Panc1 (cell line): ENCODE measurements around the gene SPSB3. TPM values are rescaled to one million over a fixed set of nuclear protein-coding genes. Genes with fewer than 3 reads are reported as not detected.

Experiments
- ATAC-seq: fragments of 200-7000 bp; cut with Tn5 transposase; 2 replicates; pipeline ENCODE4 v1.9.1; 2020; ENCODE audit warnings: mild to moderate bottlenecking, moderate library complexity
- BruUV-seq: library from RNA; stranded (reverse); fragments of 400-500 nt; replicated peaks from 2 replicates; lab custom pipeline; 2021; lab: Mats Ljungman, UMichigan
- CTCF ChIA-PET: fragments of 300-600 bp; sonication (Branson Sonifier 250); formaldehyde crosslinking; loops from one replicate; lab custom pipeline; 2022; ENCODE audit warnings: antibody characterized with exemption; lab: Charles Lee
- POLR2A ChIA-PET: fragments of 300-600 bp; sonication (Branson Sonifier 250); formaldehyde crosslinking; loops from one replicate; lab custom pipeline; 2022; ENCODE audit warnings: antibody characterized with exemption; lab: Charles Lee
- DNase-seq: peaks from one replicate; pipeline ENCODE4 v3.0.0-alpha.2; 2010; ENCODE audit warnings: low read depth, low spot score
- H3K27ac ChIP-seq: 2 replicates; pipeline ENCODE4 v1.5.1; 2011; ENCODE audit warnings: mild to moderate bottlenecking, low read length, inconsistent platforms
- H3K27me3 ChIP-seq: fragments of 200-500 bp; sonication (Bioruptor generic); 2 replicates; pipeline ENCODE4 v1.6.0; 2014; ENCODE audit warnings: low read length, inconsistent platforms; ENCODE audit not compliant: control insufficient read depth, insufficient read depth
- H3K36me3 ChIP-seq: fragments of 200-500 bp; sonication (Bioruptor generic); 2 replicates; pipeline ENCODE4 v1.5.1; 2014; ENCODE audit warnings: inconsistent platforms, mild to moderate bottlenecking, low read length, moderate library complexity; ENCODE audit not compliant: control insufficient read depth, insufficient read depth
- H3K4me1 ChIP-seq: 2 replicates; pipeline ENCODE4 v1.5.1; 2011; ENCODE audit warnings: inconsistent platforms, mild to moderate bottlenecking, low read length, moderate library complexity; ENCODE audit not compliant: control insufficient read depth, insufficient read depth
- H3K4me3 ChIP-seq, 2 experiments: 2 replicates each; pipeline ENCODE4 v1.5.1; 2011 to 2012; ENCODE audit warnings: low read depth in 2 of 2, low read length in 2 of 2, mild to moderate bottlenecking in 2 of 2, inconsistent platforms in 1 of 2, moderate library complexity in 1 of 2
- H3K9me3 ChIP-seq: fragments of 200-500 bp; sonication (Bioruptor generic); 2 replicates; pipeline ENCODE4 v1.5.1; 2014; ENCODE audit warnings: low read depth, mild to moderate bottlenecking, inconsistent platforms, low read length, moderate library complexity; ENCODE audit not compliant: control insufficient read depth, insufficient read depth
- CTCF ChIP-seq: fragments of 450-650 bp; IDR thresholded peaks from 2 replicates; pipeline ENCODE4 v1.5.1; 2017; ENCODE audit warnings: mild to moderate bottlenecking
- POLR2AphosphoS5 ChIP-seq: IDR thresholded peaks from 2 replicates; pipeline ENCODE4 v1.6.1; 2012; ENCODE audit warnings: mild to moderate bottlenecking, low read depth, low read length, moderate library complexity
- REST ChIP-seq, 2 experiments: IDR thresholded peaks; 2 replicates each; pipeline ENCODE4 v1.6.1; 2011 to 2012; ENCODE audit warnings: low read depth in 2 of 2, control low read depth in 1 of 2, low read length in 1 of 2, mild to moderate bottlenecking in 1 of 2, moderate library complexity in 1 of 2; ENCODE audit not compliant: insufficient read depth in 1 of 2
- SIN3A ChIP-seq: IDR thresholded peaks from 2 replicates; pipeline ENCODE4 v1.6.1; 2012; ENCODE audit warnings: low read depth, mild to moderate bottlenecking, low read length, moderate library complexity, borderline replicate concordance; ENCODE audit not compliant: insufficient read depth
- TCF7L2 ChIP-seq: IDR thresholded peaks from 2 replicates; pipeline ENCODE4 v1.6.1; 2011; ENCODE audit warnings: mild to moderate bottlenecking, low read depth, low read length, inconsistent platforms
- in situ Hi-C: cut with HindIII; loops from 2 replicates; pipeline ENCODE4 v1.10.0; 2016; ENCODE audit warnings: low sequenced_read_pairs, low pct_unique_long_range_greater_than_20kb
- intact Hi-C: fragments of 100-400 bp; cut with micrococcal nuclease; formaldehyde crosslinking; loops from one replicate; pipeline ENCODE4 v1.10.0; 2022; ENCODE audit not compliant: unreplicated experiment
- total RNA-seq: library from RNA; stranded (reverse); gene quantifications from one replicate; pipeline ENCODE4 v1.2.1, GENCODE V29; 2021; ENCODE audit not compliant: unreplicated experiment

SPSB3 gene
- total RNA-seq, 1 experiment from 2014 or later = 23.0 TPM

- peak overlapping the region; percentile 79; the same call in 1 of the 2 replicates for H3K27ac ChIP-seq
- H3K9me3 ChIP-seq = no peaks in the 10 kb centered on the region
- ChIA-PET POLR2A (interaction anchor here (0.6 kb wide), 1 partner anchor 345 kb away, joined by 4 read pairs; no protein-coding TSS in a partner anchor), CTCF (interaction anchor here (0.6 kb wide), 1 partner anchor 437 kb away, joined by 6 read pairs; no protein-coding TSS in a partner anchor)
- BruUV-seq = TSS peak; percentile 89
- intact Hi-C loops = loop anchor here (10.0 kb wide), 1 partner anchor 1095 kb away; the partner anchor contains the start of genes JMJD8 and STUB1
- in situ Hi-C loops = no loop called here
- peaks cover 50% of the 10 kb centered on the region for H3K4me1 ChIP-seq
- H3K4me3 ChIP-seq = no peak overlapping the region
- TF ChIP-seq POLR2AphosphoS5 = peak; percentile 77
- no peak for TF ChIP-seq TCF7L2
- no peak for TF ChIP-seq SIN3A
- no peak for TF ChIP-seq CTCF
- 0 out of 4 replicates have a peak, but pooled peaks of 1 of the 2 experiments have one; percentile 33 for TF ChIP-seq REST (IDR thresholded peaks at IDR 0.05; ENCODE audit: insufficient read depth in 1 of 2, low read depth in 2 of 2, low read length in 1 of 2)
- H3K27me3 ChIP-seq = no peaks in the 10 kb centered on the region
- ATAC-seq (no peak), DNase-seq (no peak)
- H3K36me3 ChIP-seq = peaks cover 3% of the 10 kb centered on the region; the same call in 1 of the 2 replicates
Observed at GRCh38 chr16:1779741-1780676, 2.4 kb downstream of the SPSB3 start.

GRCh38 chr16:1779234-1779701 lies 3.1 kb downstream of the SPSB3 start:
- no TSS peak for BruUV-seq
- Histone ChIP-seq H3K27ac (peak overlapping the region; percentile 77; the same call in 1 of the 2 replicates), H3K9me3 (no peaks in the 10 kb centered on the region), H3K27me3 (no peaks in the 10 kb centered on the region), H3K36me3 (peaks cover 3% of the 10 kb centered on the region; the same call in 1 of the 2 replicates), H3K4me3 (no peak overlapping the region), H3K4me1 (peaks cover 58% of the 10 kb centered on the region)
- ChIA-PET CTCF (no interaction called here), POLR2A (no interaction called here)
- intact Hi-C loops (loop anchor here (10.0 kb wide), 1 partner anchor 1094 kb away; the partner anchor contains the start of genes JMJD8 and STUB1), in situ Hi-C loops (no loop called here)
- TF ChIP-seq TCF7L2 (no peak), SIN3A (peak; percentile 60; the same call in 1 of the 2 replicates)
- ATAC-seq = no peak
- no peak for DNase-seq
